GM21367 (cell line): ENCODE results near the gene NGDN.
"Not testable (repeated sequence)": the region's sequence is repeated elsewhere in the genome, so short reads cannot be mapped to it uniquely, and the experiment has no call there.

Experiments
- ATAC-seq: cut with Tn5 transposase; IDR thresholded peaks from one replicate; pipeline ENCODE4 v1.9.1; 2021; ENCODE audit not compliant: unreplicated experiment

The NGDN gene

DNA sequence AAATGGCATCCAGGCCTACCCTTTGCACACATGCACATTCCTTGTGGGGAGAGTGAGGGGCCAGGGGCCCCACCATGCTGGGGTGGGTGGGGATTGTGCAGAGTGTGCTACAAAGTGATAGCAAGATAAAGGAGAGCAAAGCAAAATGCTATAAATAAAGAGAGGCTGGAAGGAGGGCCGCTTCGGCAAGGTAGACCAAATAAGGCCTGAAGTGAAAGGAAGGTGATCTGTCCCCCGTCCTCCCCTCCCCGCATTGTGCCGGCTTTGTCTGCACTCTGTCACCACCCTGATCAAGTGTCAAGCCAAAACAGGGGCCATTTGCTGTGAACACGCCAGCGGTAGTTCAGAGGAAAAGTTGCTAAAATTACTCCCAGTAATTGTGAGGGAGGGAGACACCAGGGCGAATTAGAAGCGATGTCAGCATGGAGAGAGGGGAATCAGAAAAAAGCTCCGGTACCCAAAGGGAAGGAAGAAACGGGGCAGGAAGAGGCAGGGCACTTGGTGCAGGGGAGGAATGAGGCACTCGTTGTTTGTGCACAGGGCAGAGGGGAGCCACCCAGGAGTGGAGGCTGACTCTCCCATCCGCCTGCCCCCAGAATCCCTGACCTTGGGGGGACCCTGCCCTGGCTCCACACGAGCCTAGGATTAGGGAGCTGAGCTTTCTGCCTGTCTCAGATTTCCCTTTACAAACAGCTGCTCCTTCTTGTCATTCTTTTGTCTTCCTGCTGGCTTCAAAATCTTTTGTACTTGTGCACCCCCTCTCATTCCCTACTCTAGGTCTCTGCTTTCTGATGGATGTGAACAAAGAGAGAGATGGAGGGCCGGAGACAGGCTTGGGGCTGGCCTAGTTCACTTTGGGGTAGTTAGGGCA lies 31.2 kb upstream of the NGDN start:
- ATAC-seq = no peak

DNA sequence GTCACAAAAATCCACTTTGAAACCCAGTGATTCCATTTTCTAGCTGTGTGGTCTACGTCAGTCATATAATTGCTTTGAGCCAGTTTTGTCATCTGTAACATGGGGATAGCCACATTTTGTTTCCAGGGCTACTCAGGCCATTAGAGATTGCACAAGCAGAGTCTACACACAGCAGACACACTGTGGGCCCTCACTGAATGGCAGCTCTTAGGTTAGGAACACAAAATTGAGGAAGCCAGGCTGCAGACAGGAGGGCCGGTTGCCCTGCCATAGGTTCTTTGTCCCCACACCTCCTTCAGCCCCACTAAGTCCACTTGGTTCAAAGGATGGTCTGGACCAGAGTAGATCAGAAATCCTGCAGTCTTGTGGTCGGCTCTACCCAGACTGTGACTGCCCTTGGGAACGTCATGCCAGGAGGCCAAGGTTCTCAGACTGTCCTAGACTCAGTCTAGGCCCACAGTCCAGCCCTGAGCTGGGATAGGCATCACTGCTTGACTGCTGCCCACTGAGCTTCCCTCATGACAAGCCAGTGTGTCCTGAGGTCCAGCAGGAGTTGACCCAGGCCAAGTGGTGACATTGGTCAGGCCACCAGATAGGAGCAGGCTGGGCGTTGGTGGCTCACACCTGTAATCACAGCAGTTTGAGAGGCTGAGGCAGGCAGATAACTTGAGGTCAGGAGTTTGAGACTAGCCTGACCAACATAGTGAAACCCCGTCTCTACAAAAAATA lies 30.2 kb upstream of the NGDN start:
- no peak for ATAC-seq

DNA sequence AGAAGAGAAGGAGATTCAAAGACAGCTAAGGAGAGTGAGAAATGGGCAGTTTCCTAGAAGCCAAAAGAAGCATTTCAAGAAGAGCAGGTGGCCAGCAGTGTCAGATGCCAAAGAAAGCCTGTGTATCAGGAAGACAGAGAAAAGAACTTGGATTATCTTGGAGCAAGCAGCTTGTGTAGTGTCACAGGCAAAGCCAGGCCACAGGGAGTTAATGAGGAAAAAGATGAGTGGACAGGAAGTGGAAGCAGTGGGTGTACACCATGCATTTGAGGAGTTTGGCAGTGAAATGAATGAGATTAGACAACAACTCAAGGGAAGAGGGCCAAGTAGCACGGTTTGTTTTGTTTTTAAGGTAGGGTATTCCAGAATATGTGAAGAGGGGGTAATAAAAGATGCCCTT lies 28.4 kb upstream of the NGDN start:
- no peak for ATAC-seq

DNA sequence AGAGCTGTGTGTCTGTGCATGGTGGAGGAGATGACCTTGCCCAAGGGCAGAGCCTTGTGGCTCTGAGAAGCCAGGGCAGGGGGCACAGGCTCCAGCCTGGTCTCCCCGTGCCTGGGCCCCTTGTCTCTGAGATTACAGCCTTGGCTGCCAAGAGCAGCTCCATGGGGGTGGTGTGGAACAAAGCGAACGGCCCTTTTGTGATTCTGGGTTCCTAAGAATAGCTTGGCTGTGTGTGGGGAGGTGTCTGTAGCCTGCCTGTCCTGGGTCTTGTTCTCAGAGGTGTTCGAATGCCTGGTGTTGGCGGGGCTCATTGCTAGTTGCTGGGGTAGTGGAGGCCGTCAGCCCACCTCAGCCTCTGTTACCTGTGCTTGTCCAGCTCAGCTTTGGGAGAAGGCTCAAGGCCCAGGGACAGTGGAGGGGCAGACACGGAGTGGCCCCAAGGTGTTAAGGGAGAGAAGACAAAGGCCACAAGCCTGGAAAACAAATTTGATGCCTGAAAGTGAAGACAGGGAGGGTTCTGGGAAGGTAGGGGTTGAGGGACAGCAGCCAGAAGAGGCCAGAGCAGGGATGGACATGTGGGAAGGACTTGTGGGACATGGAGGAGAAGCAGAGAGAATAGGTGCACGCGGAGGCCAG lies 26.7 kb upstream of the NGDN start:
- no peak for ATAC-seq

DNA sequence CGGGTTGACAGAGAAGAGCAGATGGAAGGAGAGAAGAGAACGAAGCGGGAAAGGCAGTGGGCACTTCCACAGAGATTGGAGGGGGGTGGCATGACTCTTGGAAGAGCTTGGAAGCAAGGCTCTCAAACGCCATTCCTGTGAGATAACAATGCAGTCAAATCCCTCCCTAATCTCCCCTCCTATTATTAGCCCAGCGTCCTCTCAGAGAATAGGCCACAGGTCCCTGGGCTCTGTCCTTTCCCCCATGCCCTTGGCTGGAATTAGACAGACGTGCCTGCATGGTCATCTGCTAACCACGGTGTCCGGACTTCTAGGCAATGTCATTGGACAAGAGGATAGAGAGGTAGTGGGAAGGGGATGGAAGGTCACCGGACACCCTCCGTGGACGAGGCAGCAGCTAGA lies 26.1 kb upstream of the NGDN start:
- ATAC-seq = no peak

DNA sequence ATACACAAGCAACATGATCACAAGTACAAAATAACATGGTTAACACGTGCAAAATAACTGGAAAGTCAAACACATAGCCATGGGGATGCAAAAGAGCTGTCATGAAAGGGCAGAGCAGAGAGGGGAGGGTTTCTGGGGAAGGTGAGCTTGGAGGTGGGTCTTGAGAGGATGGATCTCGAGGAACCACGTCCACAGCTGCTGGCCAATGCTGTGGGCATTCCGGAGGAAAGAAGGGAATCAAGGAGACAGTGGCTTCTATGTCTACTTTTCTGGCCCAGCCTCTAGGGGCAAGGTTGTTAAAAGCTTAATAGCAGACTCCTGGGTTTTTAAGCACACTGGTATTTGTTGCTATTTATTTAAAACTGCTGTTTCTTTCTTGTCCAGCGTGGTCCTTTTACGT lies 25.6 kb upstream of the NGDN start:
- ATAC-seq = no peak

DNA sequence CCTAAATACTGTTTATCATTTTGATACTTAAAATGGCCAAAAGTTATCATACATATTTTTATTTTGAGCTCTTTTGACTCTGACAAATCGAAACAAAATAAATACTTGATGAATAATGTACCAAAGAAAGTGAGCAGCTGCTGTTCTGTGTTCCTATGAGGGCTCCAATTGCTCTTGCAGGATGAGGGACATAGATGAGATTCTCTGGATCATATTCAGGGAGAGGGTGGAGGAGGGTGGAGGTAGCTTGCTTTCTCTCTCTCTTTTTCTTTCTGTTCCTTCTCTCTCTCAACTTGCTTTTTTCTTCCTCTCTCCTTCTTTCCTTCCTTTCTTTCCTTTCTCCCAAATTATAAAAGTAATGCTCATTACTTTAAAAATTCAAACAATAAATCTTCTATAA lies 25.2 kb upstream of the NGDN start:
- ATAC-seq = no peak

DNA sequence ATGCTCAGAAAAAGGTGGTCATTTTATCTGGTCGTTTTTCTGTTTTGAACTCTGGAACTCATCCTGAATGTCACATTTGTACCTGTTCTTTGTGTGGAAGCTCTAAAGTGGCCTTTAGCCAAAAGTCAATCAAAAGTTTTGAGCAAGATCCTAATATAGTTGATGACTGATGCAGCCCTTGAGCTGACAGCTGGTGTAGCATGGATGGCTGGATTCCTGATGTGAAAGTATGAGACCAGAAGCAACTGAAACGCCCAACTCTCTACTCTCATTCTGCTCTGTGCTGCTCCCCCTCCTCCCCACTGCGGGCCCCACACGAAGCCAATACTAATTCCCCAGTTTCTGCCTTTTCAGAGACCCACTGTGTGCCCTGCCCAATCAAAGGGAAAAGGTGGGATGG lies 23.7 kb upstream of the NGDN start:
- ATAC-seq = no peak

DNA sequence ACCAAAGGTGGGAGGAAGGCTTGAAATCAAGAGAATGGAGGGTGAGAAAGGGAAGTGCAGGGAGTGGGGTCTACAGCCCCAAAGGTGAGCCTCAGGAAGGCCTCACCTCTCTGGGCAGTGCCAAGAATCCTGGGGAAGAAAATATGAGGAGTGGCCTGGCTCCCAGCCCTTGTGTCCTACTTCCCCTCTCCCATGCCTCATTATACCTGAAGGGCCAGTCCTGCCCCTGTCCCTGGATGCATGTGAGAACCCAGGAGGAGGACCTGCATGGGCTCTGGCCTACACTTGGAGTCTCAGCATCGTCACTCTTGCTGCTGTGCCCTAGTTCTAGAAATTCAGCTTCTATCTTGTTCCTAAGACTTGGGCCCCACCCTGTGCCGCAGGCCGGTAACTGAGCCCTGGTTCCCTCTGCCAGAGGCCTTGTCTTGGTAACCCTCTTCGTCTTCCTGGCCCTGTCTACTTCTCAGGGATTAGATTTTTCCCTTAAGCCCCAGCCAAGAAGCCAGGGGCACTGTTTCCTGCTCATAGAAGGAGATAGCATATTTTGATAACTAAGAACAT lies 23.1 kb upstream of the NGDN start:
- ATAC-seq = no peak

DNA sequence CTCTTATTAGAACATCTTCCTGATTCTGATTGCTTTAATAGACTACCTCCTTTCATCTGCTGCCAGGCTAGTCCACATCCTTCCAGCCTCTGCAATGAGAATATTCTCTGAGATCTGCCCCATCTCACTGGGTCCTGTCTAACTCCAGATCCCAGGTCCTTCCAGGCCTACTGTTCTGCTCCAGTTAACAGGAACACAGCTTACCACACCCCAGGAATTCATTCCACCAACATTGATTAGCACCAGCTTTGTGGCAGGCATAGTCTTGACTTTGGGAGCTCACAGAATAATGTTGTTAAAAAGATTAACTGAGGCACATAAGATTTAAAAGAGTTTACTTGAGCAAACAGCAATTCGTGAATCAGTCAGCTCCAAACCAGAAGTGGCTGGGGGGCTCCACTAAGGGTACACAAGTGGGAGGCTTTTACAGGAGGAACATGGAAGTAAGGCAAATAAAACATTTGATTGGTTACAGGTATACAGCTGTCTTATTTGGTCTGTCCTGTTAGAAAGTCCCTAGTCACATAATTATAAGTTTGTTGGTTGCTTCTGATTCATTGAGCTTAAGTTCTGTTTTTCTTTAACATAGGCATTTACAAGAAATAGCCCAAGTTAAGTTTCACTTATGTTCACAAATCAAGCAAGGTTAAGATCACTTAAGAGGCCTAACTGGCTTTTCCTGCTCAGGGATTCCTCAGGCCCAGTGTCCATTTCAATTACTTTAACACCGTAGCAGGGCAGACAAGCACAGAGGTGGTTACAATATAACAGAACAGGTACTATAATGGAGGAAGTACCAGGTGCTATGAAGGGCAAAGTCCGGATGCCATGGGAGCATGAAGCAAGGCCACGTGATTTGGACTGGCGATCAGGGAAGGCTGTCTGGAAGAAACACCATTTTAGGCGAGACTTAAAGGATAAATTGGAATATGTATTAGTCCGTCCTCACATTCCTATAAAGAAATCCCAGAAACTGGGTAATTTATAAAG lies 21.8 kb upstream of the NGDN start:
- no peak for ATAC-seq

DNA sequence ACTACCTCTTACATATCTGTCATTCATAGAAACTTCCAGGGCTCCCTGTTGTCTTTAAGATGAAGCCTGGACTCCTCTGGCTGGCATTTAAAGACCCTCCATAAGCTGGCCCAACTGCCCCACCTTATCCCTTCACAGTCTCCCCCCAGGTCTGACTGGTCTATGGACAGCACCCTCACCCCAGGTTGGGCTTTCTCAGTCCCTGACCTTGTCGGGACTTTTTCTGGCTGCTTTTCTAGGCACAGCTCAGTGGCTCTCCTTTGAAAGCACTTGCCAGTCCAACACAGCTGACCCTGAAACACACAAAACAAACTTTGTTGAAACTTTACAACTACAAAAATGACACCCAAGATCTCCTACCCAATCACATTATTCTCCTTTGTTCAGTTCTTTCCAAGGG lies 20.2 kb upstream of the NGDN start:
- ATAC-seq = no peak

DNA sequence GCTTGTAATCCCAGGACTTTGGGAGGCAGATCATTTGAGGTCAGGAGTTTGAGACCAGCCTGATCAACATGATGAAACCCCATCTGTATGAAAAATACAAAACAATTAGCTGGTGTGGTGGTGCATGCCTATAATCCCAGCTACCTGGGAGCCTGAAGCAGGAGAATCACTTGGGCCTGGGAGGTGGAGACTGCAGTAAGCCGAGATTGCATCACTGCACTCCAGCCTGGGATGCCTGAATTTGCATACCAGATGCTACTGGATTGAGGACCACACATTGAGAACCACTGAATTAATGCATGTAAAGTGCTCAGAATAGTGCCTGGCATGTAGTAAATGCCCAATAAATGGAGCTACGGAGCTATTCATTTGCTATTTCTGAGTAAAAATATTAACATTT lies 19.1 kb upstream of the NGDN start:
- ATAC-seq = no peak

DNA sequence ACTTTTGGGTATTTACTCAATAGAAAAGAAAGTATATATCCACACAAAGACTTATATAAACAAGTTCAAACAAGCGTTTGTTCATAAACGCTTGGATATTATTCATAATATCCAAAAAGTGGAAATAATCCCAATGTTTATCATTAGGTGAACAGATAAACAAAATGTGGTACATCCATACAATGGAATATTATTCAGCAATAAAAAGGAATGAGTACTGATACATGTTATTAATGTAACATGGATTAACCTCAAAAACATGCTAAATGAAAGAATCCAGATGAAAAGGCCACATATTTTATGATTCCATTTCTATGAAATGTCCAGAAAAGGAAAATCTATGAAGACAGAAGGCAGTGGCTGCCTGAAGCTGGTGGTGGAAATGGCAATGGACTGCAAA lies 17.3 kb upstream of the NGDN start:
- ATAC-seq = no peak

DNA sequence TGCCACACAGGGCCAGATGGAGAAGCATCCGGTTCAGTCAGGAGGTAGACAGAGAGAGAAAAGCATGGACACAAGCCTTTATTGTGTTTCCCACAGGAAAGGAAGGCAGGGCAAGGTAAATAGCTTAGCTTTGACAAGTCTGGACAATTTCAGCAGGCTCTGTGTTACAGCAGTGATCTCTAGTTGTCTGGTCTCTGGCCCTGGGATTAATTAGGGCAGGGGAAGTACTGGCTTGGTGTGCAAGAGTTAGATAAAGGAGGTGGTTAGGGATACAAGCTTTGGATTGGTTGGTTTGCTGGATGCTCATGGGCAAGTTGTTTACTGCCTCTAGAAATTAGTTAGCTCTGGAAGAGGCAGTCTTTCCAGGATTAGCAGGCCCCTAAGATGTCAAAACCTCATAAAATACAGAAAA lies 15.1 kb upstream of the NGDN start:
- no peak for ATAC-seq

DNA sequence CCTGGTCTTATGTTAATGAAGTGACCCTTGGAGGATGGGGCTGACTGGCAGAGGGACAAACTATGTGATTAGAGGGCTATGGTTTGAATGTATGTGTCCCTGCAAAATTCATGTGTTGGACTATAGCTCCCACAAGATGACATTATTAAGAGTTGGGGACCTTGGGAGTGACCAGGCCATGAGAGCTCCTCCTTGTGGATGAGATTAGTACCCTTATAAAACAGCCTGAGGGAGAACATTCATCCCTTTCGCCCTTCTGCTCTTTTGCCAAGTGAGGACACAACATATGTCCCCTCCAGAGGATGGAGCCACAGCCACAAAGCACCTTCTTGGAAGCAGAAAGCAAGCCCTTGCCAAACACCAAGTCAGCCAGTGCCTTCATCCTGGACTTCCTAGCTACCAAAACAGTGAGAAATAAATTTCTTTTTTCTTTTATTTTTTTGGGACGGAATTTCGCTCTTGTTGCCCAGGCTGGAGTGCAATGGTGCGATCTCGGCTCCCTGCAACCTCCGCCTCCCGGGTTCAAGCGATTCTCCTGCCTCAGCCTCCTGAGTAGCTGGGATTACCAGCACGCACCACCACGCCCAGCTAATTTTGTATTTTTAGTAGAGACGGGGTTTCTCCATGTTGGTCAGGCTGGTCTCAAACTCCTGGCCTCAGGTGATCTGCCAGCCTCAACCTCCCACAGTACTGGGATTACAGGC lies 12.5 kb upstream of the NGDN start:
- ATAC-seq = not testable (repeated sequence)

DNA sequence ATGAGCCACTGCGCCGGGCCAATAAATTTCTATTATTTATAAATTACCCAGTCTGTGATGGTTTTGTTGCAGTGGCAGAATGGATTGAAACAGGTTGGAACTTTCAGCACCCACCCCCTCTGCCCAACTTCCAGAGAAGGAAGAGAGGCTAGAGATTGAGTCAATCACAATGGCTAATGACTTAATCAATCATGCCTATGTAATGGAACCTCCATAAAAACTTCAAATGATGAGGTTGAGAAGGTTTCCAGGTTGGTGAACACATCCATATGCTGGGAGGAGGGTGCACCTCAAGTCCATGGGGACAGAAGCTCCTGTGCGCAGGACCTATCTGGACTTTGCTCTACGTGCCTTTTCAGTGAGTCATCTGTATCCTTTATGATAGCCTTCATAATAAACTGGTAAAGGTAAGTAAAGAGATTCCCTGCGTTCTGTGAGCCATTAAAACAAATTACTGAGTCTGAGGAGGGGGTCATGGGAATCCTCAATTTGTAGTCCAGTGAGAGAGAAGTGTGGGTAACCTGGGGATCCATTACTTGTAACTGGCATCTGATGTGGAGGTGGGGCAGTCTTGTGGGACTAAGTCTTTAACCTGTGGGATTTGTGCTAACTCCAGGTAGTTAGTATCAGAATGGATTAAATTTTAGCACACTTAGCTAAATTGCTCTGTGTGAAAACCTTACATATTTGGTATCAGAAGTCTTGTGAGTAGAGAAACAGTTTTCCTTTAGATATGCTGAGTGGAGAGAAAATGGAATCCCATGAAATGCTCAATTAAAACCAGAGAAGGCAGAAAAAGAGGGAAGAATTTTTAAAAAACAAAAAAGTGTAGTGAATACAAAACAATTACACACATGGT lies 11.7 kb upstream of the NGDN start:
- ATAC-seq = no peak

DNA sequence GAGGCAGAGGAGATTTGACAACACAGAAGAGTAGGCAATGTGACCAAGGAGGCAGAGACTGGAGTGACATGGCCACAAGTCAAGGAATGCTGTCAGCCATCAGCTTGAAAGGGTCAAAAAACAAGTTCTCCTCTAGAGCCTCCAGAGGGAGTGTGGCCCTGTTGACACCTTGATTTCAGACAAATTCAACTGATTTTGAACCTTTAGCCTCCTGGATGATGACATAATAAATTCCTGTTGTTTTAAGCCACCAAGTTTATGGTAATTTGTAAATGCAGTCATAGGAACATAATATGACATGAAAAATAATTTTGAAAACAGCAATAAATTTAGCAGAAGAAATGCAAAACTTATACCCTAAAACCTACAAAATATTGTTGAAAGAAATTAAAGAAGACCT lies 8.5 kb upstream of the NGDN start:
- no peak for ATAC-seq

DNA sequence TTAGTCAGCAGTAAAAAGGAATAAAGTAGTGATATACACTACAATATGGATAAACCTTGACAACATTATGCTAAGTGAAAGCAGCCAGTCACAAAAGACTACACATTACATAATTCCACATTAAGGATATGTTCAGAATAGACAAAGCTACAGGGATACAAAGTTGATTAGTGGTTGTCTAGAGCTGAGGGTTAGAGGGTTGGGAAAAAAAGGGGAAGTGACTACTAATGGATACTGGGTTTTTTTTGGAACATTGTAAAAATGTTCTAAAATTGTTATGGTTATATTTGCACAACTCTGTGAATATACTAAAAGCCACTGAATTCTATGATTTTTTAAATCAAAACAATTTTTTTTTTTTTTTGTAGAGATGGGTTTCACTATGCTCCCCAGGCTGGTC lies 4.8 kb upstream of the NGDN start:
- ATAC-seq = no peak

DNA sequence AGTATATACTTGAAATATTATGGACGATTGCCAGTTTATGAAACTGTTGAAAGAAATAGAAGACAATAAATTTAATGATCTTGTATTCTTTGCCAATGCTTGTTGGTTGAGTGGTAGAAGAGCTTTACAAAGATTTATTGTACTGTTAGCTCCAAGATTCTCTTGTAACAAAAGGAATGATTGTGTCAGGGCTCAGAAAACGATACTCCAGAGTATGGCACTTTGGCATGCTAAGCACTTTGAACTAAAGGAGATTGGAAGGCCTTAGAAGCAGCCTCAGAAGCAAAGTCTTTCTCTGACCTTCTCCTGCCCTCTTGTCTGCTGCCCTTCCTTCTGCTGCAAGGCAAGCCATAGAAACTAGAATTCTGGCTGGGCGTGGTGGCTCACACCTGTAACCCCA lies 4.2 kb upstream of the NGDN start:
- no peak for ATAC-seq
